Measurements from ENCODE around the gene CSNK1G2. TPM values are rescaled to one million over a fixed set of nuclear protein-coding genes. Genes with fewer than 3 reads are reported as not detected.

The CSNK1G2 gene
- total RNA-seq, 3 donors from 2014 or later, result 31.5 to 76.7 (median 68.2) TPM

GRCh38 chr19:1942934-1943555, 2.1 kb downstream of the CSNK1G2 start:
- H3K4me1 ChIP-seq, result peaks cover 8 to 15% of the 10 kb centered on the region in 2 donors
- no peaks in the 10 kb centered on the region for H3K27me3 ChIP-seq
- no peaks in the 10 kb centered on the region for H3K9me3 ChIP-seq
- intact Hi-C loops (cut with DNase I; ENCODE audit: low total_unique reads), result no loop called here
- peak overlapping the region; percentile 71 to 81 (median 78) for H3K4me3 ChIP-seq
- H3K36me3 ChIP-seq, result no peaks in the 10 kb centered on the region
- no peak for DNase-seq (ENCODE audit: low spot score in 2 of 2)
- H3K27ac ChIP-seq, result peak overlapping the region; percentile 90 to 97
- TF ChIP-seq, protein P1, sequence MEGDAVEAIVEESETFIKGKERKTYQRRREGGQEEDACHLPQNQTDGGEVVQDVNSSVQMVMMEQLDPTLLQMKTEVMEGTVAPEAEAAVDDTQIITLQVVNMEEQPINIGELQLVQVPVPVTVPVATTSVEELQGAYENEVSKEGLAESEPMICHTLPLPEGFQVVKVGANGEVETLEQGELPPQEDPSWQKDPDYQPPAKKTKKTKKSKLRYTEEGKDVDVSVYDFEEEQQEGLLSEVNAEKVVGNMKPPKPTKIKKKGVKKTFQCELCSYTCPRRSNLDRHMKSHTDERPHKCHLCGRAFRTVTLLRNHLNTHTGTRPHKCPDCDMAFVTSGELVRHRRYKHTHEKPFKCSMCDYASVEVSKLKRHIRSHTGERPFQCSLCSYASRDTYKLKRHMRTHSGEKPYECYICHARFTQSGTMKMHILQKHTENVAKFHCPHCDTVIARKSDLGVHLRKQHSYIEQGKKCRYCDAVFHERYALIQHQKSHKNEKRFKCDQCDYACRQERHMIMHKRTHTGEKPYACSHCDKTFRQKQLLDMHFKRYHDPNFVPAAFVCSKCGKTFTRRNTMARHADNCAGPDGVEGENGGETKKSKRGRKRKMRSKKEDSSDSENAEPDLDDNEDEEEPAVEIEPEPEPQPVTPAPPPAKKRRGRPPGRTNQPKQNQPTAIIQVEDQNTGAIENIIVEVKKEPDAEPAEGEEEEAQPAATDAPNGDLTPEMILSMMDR (IDR thresholded peaks at IDR 0.05), result no peak
- TF ChIP-seq POLR2AphosphoS5 (IDR thresholded peaks at IDR 0.05) (no peak), POLR2A (IDR thresholded peaks at IDR 0.05) (no peak)

DNA sequence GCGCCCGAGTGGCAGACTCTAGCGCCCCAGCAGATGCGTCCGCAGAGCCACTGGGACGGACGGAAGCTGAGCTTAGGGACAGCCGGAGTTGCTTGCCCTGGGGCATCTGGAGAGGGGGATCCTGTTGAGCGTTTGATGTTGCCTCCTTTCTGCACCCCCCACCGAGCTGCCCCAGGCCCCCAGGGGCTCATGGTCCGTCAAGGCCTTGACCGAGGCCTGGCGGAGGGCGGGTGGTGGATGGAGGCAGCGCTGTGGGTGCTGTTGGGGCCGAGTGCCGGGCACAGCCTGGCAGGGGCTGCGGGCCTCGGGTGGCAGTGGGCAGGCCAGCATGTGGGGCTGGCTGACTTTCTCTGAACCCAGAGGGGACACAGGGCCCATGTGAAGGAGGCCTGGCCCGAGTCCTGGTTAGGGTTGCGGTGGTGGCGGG, 2.7 kb downstream of the CSNK1G2 start:
- no peak overlapping the region for H3K4me3 ChIP-seq
- no peaks in the 10 kb centered on the region for H3K36me3 ChIP-seq
- TF ChIP-seq POLR2A (IDR thresholded peaks at IDR 0.05) (no peak), POLR2AphosphoS5 (IDR thresholded peaks at IDR 0.05) (no peak)
- no peak for DNase-seq (ENCODE audit: low spot score in 2 of 2)
- intact Hi-C loops (cut with DNase I; ENCODE audit: low total_unique reads), result no loop called here
- peaks cover 8 to 15% of the 10 kb centered on the region in 2 donors for H3K4me1 ChIP-seq
- H3K27me3 ChIP-seq, result no peaks in the 10 kb centered on the region
- H3K9me3 ChIP-seq, result no peaks in the 10 kb centered on the region
- H3K27ac ChIP-seq, result peak overlapping the region; percentile 90 to 97

DNA sequence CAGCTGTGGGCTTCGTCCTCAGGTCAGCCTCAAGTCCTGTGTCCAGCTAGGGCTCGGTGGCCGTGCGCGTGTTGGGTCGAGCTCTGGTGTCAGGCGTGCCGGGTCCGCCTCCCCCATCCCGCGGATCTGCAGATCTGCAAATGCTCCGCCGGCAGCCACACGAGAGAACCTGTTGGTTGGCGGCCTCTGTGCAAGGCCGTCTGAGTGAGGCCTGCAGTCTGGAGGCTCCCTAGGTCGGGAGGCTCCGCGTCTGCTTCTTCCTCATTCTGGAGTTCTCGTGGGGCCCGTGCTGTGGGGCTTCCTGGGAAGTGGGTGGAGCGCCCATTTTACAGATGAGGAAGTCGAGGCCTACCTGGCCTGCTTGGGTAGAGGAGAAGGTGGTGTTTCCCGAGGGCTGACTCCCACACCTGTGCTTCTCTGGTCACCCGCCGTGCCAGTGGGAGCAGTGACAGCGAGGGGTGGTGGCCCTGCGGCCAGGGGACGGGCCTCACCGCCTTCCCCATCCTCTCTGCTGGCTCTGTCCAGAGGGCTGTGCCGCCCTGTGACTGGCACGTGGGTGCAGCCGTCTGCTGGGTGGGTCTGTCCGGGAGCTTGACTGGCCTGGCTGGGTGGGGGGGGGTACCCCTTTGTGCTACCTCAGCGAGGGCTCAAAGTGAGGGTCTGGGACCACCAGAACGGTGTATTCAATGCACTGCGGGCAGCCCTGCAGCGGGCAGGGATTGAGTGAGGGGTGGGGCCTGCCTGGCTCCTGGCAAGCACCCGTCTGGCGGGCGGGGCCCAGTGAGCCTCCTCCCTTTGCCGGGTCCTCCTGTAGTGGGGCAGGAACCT, 3.3 kb downstream of the CSNK1G2 start:
- no peak for DNase-seq (ENCODE audit: low spot score in 2 of 2)
- Histone ChIP-seq H3K9me3 (no peaks in the 10 kb centered on the region), H3K36me3 (no peaks in the 10 kb centered on the region), H3K4me3 (no peak overlapping the region), H3K27ac (peak overlapping the region in 1 of 2 donors; percentile 97), H3K4me1 (peaks cover 8 to 15% of the 10 kb centered on the region in 2 donors), H3K27me3 (no peaks in the 10 kb centered on the region)
- TF ChIP-seq POLR2AphosphoS5 (IDR thresholded peaks at IDR 0.05) (no peak), POLR2A (IDR thresholded peaks at IDR 0.05) (no peak)
- TF ChIP-seq, protein P1 (IDR thresholded peaks at IDR 0.05), result no peak
- intact Hi-C loops (cut with DNase I; ENCODE audit: low total_unique reads), result no loop called here

- Histone ChIP-seq H3K4me1 (peaks cover 8 to 15% of the 10 kb centered on the region in 2 donors), H3K27ac (no peak overlapping the region), H3K9me3 (no peaks in the 10 kb centered on the region), H3K4me3 (no peak overlapping the region), H3K36me3 (no peaks in the 10 kb centered on the region), H3K27me3 (no peaks in the 10 kb centered on the region)
- intact Hi-C loops (cut with DNase I; ENCODE audit: low total_unique reads), result no loop called here
- DNase-seq (ENCODE audit: low spot score in 2 of 2), result no peak
- TF ChIP-seq POLR2AphosphoS5 (IDR thresholded peaks at IDR 0.05), result no peak
- TF ChIP-seq, protein P1 (IDR thresholded peaks at IDR 0.05), result no peak
- TF ChIP-seq POLR2A (IDR thresholded peaks at IDR 0.05), result no peak
Observed at GRCh38 chr19:1944916-1945561, 4.1 kb downstream of the CSNK1G2 start.

DNA sequence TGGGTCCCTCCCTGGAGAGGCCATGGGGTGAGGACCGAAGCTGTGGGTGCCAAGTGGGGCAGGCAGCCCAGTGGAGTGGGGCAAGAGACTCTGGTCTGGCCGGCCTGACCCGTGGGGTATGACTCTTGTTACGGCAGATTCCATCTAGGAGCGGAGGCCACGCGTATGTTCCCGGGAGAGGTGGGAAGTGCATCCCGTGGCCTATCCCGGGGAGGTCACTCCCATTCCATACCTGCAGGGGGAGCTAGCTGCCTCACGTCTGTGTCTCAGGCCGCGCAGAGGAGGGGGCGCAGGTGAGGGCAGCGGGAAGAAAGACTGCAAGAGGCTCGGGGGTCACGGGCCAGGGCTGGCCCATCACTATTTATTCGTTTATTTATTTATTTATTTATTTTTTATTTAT, 4.9 kb downstream of the CSNK1G2 start:
- Histone ChIP-seq H3K4me1 (peaks cover 8 to 15% of the 10 kb centered on the region in 2 donors), H3K27me3 (no peaks in the 10 kb centered on the region), H3K27ac (no peak overlapping the region), H3K4me3 (no peak overlapping the region), H3K9me3 (no peaks in the 10 kb centered on the region), H3K36me3 (no peaks in the 10 kb centered on the region)
- peak in 1 of 2 donors; percentile 35 for DNase-seq (ENCODE audit: low spot score in 2 of 2)
- intact Hi-C loops (cut with DNase I; ENCODE audit: low total_unique reads), result no loop called here
- no peak for TF ChIP-seq POLR2AphosphoS5 (IDR thresholded peaks at IDR 0.05)
- no peak for TF ChIP-seq POLR2A (IDR thresholded peaks at IDR 0.05)
- TF ChIP-seq, protein P1 (IDR thresholded peaks at IDR 0.05), result peak in 2 of 3 donors; percentile 24 to 39
